RWPE1 (cell line): Measurements from ENCODE around the gene CACNA1I.
A peak's percentile ranks its signal among the peaks of the same experiment; 100 is the strongest.

Source experiments
- CTCF ChIA-PET: fragments of 350-600 bp; sonication (Branson Sonifier 250); formaldehyde crosslinking; extraction: SDS; loops from one replicate; lab custom pipeline; 2021; lab: Yijun Ruan, JAX
- POLR2A ChIA-PET: fragments of 400-600 bp; formaldehyde crosslinking; extraction: SDS; loops from one replicate; lab custom pipeline; 2020; ENCODE audit warnings: antibody characterized with exemption; ENCODE audit not compliant: low non-redundant PET; lab: Yijun Ruan, JAX
- DNase-seq: peaks from one replicate; pipeline ENCODE4 v3.0.0; 2012; ENCODE audit warnings: low spot score
- H3K27ac ChIP-seq: fragments of 450-650 bp; 2 replicates; pipeline ENCODE4 v1.5.1; 2017
- TF ChIP-seq, protein P1 (sequence below): fragments of 450-650 bp; conservative IDR thresholded peaks from 2 replicates; pipeline ENCODE4 v1.5.1; 2017; ENCODE audit warnings: low read depth, mild to moderate bottlenecking

The CACNA1I gene

DNA sequence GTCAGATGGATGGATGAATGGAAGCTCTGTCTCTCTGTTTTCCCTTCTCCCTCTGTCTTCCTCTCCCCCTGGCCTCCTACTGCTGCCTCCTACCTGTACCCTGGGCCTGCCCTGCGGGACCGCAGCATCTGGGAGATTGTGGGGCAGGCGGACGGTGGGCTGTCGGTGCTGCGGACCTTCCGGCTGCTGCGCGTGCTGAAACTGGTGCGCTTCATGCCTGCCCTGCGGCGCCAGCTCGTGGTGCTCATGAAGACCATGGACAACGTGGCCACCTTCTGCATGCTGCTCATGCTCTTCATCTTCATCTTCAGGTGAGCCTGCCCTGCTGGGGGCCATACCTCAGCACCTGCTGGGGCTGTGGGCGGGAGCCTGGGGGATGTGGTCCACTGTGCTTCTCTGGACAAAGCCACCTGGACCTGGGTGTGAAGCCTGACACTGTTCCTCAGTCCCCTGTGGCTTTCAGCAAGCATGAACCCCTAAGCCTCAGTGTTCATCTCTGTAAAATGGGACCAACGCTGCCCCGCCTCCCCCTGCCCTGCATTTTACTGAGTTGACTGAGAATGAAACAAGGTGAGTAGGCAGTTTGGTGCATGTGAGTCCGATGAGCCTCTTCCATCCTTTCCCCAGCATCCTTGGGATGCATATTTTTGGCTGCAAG, 88.4 kb downstream of the CACNA1I start:
- ChIA-PET POLR2A (no interaction called here), CTCF (interaction anchor here (0.6 kb wide), 1 partner anchor 18 kb away, joined by 3 read pairs; no protein-coding TSS in a partner anchor)
- TF ChIP-seq, protein P1, sequence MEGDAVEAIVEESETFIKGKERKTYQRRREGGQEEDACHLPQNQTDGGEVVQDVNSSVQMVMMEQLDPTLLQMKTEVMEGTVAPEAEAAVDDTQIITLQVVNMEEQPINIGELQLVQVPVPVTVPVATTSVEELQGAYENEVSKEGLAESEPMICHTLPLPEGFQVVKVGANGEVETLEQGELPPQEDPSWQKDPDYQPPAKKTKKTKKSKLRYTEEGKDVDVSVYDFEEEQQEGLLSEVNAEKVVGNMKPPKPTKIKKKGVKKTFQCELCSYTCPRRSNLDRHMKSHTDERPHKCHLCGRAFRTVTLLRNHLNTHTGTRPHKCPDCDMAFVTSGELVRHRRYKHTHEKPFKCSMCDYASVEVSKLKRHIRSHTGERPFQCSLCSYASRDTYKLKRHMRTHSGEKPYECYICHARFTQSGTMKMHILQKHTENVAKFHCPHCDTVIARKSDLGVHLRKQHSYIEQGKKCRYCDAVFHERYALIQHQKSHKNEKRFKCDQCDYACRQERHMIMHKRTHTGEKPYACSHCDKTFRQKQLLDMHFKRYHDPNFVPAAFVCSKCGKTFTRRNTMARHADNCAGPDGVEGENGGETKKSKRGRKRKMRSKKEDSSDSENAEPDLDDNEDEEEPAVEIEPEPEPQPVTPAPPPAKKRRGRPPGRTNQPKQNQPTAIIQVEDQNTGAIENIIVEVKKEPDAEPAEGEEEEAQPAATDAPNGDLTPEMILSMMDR, result no peak
- no peak overlapping the region for H3K27ac ChIP-seq
- no peak for DNase-seq

DNA sequence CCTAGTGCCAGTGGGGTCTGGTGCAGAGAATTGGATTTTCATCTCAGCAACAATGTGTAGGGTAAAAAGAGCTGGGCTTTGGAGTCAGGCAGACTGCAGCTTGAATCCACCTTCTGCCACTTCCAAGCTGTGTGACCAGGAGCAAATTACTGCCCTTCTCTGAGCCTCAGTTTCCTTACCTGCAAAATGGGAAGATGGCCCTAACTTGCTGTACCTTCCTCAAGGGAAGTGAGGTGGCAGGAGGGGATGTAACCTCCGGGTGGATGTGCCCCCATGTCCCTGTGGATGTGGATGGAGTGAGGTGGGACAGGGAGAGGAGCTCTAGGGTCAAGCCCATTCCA, 90.9 kb downstream of the CACNA1I start:
- POLR2A ChIA-PET, result no interaction called here
- CTCF ChIA-PET, result no interaction called here
- H3K27ac ChIP-seq, result no peak overlapping the region
- no peak for DNase-seq
- TF ChIP-seq, protein P1, result no peak

DNA sequence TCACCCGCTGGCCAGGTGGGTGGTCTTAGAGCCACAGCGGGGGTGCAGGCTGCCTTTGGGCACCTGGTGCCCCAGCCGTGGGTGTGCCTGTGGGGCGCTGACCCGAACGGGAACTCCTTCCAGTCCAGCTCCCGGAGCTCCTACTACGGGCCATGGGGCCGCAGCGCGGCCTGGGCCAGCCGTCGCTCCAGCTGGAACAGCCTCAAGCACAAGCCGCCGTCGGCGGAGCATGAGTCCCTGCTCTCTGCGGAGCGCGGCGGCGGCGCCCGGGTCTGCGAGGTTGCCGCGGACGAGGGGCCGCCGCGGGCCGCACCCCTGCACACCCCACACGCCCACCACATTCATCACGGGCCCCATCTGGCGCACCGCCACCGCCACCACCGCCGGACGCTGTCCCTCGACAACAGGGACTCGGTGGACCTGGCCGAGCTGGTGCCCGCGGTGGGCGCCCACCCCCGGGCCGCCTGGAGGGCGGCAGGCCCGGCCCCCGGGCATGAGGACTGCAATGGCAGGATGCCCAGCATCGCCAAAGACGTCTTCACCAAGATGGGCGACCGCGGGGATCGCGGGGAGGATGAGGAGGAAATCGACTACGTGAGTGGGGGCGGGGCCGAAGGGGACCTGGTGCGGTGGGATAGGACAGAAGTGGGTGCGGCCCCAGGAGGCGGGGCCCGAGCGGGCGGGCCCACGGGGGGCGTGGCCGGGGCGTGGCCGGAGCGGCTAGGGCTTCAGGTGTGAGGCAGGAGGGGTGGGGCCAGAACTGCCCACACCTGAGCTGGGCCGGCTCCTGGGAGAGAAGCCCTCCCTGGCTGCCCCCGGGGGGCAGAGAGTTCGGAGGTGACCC, 91.5 kb downstream of the CACNA1I start:
- DNase-seq, result peak; percentile 58
- CTCF ChIA-PET, result no interaction called here
- POLR2A ChIA-PET, result no interaction called here
- no peak overlapping the region for H3K27ac ChIP-seq
- TF ChIP-seq, protein P1, result no peak

DNA sequence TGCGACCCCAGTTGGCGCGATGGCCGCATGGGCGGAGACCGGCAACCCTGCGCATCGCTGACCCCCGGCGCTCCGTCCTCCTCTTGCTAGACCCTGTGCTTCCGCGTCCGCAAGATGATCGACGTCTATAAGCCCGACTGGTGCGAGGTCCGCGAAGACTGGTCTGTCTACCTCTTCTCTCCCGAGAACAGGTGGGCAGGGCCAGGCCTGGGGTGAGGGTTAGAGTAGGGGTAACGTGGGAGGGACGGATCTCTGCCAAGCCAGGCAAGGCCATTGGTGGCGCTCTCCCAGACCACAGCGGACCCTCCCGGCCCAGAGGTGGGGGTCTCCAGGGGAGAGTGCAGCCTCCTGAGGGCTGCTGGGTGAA, 92.1 kb downstream of the CACNA1I start:
- no peak for DNase-seq
- no peak overlapping the region for H3K27ac ChIP-seq
- ChIA-PET POLR2A (no interaction called here), CTCF (no interaction called here)
- TF ChIP-seq, protein P1, result no peak

DNA sequence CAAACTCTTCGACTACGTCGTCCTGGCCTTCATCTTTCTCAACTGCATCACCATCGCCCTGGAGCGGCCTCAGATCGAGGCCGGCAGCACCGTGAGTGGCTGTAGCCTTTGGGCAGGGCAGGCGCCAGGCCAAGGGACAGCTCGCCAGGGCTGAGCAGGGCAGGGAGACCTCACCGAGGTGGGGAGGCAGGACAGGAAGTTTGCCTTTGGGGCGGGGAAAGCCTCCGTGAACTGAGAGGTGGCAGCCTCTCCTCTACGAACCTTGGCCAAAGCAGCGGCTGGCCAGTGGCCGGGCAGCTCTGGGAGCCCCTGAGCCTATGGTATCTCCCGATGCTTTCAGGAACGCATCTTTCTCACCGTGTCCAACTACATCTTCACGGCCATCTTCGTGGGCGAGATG, 93.2 kb downstream of the CACNA1I start:
- TF ChIP-seq, protein P1, result no peak
- DNase-seq, result no peak
- CTCF ChIA-PET, result interaction anchor here (0.5 to 0.7 kb wide), 2 partner anchors 50 to 104 kb away, joined by 4 read pairs; no protein-coding TSS in a partner anchor
- POLR2A ChIA-PET, result no interaction called here
- no peak overlapping the region for H3K27ac ChIP-seq

DNA sequence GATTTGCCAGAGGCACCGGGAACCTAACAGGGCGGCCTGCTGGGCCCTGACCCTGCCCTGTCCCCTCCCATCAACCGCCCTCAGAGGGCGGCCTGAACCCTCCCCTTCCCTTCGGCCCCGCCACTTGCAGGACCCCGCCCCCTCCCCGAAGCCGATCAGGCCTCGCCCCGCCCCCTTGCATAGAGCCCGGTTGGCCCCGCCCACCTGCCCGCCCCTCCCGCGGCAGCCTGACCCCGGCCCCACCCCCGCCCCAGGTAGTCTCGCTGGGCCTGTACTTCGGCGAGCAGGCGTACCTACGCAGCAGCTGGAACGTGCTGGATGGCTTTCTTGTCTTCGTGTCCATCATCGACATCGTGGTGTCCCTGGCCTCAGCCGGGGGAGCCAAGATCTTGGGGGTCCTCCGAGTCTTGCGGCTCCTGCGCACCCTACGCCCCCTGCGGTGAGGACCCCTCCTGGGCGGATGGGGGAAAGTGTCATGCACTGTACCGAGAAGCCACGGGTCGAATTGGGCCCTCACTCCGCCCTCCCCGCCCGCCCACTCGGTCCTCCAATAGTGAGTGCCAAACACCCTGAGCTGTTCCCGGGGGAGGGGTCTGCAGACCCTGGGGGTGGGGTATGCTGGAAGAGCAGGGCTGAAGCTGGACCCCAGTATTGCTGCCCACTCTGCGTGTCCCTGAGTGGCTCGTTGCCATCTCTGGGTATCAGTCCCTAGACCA, 94.1 kb downstream of the CACNA1I start:
- ChIA-PET POLR2A (no interaction called here), CTCF (no interaction called here)
- H3K27ac ChIP-seq, result no peak overlapping the region
- TF ChIP-seq, protein P1, result no peak
- no peak for DNase-seq
